LoVo (cell line): ENCODE data around the gene KDM6A.
"Not testable (repeated sequence)": the region's sequence is repeated elsewhere in the genome, so short reads cannot be mapped to it uniquely, and the experiment has no call there.

ENCODE experiments used
- DNase-seq: peaks from one replicate; pipeline ENCODE4 v3.0.0-alpha.2; 2016; ENCODE audit warnings: low spot score

KDM6A gene

DNA sequence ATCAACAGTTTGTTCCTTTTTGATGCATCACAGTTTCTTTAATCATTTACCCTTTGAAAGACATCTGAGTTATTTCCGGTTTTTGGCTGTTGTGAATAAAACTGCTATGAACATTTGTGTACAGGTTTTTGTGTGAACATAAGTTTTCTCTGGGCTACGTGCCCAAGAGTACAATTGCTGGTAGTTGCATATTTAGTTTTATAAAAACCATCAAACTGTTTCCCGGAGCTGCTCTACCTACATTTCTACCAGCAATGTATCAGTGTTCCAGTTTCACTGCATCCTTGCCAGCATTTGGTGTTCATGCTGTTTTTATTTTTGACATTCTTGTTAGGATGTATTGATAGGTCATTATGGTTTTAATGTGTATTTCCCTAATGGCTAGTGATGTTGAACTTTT, 17.3 kb downstream of the KDM6A start:
- DNase-seq = no peak

DNA sequence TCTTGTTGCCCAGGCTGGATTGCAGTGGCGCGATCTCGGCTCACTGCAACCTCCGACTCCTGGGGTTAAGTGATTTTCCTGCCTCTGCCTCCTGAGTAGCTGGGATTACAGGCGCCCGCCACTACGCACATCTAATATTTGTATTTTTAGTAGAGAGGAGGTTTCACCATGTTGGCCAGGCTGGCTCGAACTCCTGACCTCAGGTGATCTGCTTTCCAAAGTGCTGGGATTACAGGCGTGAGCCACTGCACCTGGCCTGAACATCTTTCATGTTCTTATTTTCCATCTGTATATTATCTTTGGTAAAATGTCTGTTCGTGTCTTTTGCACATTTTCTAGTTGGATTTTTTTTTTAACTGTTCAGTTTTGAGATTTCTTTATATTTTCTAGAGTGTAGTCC, 17.7 kb downstream of the KDM6A start:
- not testable (repeated sequence) for DNase-seq

DNA sequence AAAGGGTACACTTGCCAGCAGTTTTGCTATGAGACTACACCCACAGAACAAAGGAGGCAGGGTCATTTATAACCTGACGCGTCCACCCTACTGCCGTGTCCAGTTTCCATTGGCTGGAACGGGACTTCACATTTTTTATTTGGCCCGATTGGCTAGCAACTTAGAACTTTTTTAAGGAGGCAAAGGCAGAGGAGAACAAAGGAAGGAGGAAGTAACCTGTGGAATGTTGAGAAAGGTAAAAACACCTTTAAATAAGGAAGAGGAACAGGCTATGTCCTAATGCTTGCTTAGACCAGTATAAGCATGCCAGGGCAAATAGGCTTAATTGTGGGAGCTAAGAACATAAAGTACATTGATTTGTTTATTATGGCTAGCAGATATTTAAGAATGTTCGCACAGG, 18.7 kb downstream of the KDM6A start:
- DNase-seq = no peak

DNA sequence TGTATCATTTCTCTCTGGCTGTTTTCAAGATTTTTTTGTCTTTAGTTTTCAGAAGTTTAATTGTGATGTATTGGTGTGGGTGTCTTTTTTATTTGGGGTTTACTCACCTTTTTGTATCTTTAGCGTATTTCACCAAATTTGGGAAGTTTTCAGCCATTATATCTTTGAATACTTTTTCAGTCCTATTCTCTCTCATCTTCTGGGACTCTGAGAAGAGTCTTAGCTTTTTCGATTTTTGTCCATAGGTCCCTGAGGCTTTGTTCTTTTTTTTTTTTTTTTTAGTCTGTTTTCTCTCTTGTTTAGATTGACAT, 23.8 kb downstream of the KDM6A start:
- DNase-seq = no peak

DNA sequence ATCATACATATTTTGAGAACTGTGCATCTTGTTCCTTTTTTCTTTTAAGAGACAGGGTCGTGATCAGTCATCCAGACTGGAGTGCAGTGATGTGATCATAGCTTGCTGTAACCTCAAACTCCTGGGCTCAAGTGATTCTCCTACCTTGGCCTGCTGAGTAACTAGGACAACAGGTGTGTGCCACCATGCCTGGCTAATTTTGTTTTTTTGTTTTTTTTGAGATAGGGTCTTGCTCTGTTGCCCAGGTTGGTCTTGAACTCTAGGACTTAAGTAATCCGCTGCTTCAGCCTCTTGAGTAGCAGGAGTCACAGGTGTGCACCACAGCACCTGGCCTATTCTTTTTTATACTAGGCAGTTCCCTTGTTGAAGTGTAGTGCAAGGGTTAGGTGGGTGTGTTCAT, 24.6 kb downstream of the KDM6A start:
- DNase-seq = no peak

DNA sequence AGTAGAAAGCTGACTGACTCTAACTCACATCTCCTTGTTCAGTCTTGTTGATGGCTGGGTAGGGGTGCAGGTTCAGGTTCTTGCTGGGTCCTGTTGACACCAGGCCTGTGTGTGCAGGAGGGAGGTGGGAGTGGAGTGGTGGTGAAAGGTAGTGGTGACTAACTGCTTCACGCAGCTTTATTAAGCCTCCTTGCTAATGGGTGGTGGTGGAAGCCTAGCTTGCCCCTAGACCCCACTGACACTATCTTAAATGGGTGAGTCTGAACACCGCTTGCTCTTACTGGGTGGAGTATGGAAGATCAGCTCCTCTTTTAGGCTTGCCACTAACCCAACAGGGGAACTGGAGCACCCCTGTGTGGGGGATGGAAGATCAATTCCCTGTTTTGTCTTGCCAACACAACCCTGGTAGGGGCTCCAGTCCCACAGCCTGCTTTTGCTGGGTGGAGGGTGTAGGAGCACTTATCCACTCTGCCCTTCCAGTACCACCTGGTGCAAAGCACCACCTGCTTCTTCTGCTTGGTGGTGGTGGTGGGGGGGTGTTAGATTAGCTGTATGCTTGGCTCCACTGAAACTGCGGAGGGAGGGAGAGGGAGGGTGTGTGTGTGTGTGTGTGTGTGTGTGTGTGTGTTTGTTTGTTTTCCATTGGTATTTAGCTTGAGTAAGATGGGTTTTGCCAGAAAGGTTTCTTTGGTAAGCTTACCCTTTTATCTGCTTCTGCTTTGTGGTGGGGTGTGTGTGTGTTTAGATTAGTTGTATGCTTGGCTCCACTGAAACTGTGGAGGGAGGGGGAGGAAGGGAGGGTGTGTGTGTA, 25.6 kb downstream of the KDM6A start:
- DNase-seq = no peak

DNA sequence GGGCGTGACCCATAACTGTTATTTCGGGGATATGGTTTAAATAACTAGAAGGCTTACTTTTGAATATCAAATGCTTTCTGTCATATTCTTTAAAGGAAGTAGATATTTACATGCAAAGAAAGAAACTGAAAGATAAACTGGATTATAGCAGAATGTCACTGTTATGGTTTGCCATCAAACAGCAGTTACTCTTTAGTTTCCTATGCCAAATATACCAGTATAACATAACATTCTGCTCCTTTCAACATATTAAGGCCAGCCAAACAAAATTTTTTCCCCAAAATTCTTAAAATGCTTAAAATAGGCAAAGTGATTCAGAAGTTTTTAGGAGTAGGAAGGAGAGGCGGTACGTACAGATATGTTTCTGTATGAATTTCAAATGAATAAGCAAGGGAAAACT, 27.0 kb downstream of the KDM6A start:
- no peak for DNase-seq

DNA sequence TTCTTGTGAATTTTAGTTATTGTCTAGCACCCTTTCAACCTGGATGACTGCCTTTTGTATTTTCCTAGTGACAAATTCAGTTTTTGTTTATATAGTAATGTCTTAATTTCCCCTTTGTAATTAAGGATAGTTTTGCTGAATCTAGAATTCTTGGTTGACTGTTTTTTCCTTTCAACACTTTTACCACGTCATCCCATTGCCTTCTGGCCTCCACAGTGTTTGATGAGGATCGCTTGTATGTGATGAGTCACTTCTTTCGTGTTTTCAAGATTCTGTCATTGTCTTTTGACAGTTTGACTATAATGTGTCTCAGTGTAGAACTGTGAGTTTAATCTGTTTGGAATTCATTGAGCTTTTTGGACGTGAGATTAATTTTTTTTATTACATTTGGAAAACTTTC, 30.1 kb downstream of the KDM6A start:
- peak; percentile 12 for DNase-seq

DNA sequence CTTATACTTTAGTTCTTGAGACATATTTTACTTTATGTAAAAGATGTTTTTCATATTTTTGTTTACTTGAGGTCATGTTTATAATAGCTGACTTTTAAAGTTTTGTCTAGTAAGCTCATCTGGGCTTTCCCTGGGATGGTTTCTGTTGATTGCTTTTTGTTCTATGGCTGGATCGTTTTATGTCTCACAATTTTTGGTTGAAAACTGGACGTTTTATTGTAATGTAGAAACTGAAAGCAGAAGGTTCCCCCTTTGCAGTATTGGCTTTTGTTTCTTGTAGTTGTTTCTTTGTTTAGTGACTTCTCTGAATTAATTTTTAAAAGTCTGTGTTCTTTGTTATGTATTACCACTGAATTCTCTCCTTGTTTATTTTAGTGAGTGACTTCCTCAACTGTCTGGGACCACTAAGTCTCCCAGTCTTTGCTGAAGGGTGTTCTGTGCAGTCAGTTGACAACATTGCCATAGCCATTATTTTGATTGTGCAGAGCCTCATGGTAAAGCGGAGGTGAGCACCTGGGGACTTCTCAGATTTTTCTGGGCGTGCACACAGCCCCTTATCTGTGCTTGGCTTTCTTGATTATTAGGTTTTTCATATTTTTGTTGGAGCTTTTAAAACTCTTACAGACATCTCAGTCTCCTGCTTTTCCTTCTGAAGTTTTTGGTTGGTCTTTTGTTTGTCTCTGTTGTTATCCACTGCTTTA, 31.0 kb downstream of the KDM6A start:
- DNase-seq = no peak

DNA sequence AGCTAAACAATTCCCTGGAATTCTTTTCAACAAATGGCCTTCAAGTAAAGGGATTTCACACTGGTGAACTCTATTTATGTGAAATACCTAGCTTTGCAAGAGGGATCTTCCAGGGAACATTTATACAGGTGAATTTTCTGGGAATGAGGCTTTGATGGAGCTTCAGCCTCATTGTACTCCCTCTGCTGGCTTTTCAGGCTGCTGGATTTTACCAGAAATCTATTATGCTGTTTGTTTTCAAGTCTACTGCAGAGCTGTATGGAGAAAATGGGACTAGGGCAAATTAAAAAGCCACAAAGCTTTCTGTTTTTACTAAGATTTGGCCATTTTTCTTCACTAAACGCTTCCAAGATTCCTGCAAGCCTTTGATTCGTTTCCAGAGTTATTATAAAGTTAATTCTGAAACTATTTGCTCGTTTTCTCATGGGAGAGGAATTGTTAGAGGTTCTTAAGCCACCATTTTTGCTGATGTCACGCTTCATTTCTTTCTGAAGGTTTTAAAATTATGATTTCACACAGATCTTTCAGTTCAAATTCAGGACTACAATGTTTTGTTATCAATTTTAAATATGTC, 31.6 kb downstream of the KDM6A start:
- no peak for DNase-seq

DNA sequence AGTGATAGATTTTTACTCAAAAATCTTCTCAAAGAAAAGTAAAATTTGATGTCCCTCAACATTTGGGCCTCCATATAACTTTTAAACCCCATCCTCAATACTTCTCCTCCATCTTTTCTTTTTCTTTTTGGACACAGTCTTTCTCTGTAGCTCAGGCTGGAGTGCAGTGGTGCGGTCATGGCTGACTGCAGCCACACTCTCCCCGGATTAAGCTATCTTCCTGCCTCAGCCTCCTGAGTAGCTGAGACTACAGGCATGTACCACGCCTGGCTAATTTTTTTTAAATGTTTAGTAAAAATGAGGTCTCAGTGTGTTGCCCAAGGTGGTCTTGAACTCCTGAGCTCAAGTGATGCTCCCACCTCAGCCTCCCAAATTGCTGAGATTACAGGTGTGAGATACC, 33.1 kb downstream of the KDM6A start:
- DNase-seq = no peak

DNA sequence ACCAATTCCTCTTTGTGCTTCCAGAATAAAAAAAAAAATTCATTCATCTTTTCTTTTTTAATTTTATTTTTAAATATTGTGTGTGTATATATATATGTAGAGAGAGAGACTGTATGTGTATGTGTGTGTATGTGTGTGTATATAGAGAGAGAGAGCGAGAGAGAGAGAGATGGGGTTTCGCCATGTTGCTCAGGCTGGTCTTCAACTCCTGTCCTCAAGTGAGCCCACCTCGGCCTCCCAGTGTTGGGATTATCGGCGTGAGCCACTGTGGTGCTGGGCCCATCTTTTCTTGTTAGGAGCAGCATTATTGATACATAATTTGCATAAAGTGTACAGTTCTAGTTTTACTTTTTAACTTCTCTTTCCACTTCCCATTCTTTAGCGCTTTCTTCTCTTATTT, 33.6 kb downstream of the KDM6A start:
- no peak for DNase-seq

DNA sequence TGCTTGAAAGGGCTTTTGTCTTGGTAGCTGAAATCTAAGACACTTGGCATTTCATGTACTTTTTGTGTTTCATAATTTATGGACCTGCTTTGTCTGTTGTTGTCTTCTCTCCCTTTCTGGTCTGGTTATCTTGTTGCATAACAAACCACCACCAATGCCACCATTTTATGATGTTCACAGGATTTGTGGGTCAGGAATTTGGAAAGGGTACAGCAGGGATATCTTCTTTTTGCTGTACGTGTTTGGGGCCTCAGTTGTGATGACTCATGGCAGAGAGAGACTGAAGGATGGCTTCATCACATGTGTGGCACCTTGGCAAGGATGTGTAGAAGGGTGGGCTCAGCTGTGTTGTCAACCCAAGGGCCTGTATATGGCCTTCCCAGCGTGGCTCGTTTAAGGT, 35.2 kb downstream of the KDM6A start:
- no peak for DNase-seq

DNA sequence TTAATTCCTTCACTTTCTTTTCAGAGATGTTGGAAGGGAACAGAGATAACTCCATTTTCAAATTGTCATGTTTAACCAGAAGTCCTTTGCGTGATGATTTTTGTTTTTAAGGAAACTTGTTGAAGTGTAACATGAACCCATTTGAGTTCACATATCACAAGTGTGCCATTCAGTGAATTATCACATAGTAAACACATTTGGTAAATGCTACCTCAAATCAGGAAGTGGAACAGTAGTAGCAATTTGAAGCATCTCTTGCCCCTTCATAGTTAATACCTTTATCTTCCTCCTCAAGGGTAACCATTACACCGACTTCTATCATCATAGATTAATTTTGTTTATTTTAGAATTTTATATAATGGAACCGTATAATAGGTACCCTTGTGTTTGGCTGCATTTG, 35.8 kb downstream of the KDM6A start:
- no peak for DNase-seq

DNA sequence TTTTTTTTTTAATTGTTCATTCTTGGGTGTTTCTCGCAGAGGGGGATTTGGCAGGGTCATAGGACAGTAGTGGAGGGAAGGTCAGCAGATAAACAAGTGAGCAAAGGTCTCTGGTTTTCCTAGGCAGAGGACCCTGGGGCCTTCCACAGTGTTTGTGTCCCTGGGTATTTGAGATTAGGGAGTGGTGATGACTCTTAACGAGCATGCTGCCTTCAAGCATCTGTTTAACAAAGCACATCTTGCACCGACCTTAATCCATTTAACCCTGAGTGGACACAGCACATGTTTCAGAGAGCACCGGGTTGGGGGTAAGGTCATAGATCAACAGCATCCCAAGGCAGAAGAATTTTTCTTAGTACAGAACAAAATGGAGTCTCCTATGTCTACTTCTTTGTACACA, 37.5 kb downstream of the KDM6A start:
- not testable (repeated sequence) for DNase-seq

DNA sequence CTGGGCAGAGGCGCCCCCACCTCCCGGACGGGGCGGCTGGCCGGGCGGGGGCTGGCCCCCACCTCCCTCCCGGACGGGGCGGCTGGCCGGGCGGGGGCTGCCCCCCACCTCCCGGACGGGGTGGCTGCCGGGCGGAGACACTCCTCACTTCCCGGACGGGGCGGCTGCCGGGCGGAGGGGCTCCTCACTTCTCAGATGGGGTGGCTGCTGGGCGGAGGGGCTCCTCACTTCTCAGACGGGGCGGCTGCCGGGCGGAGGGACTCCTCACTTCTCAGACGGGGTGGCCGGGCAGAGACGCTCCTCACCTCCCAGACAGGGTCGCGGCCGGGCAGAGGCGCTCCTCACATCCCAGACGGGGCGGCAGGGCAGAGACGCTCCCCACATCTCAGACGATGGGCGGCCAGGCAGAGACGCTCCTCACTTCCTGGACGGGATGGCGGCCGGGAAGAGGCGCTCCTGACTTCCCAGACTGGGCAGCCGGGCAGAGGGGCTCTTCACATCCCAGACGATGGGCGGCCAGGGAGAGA, 38.1 kb downstream of the KDM6A start:
- DNase-seq = not testable (repeated sequence)

DNA sequence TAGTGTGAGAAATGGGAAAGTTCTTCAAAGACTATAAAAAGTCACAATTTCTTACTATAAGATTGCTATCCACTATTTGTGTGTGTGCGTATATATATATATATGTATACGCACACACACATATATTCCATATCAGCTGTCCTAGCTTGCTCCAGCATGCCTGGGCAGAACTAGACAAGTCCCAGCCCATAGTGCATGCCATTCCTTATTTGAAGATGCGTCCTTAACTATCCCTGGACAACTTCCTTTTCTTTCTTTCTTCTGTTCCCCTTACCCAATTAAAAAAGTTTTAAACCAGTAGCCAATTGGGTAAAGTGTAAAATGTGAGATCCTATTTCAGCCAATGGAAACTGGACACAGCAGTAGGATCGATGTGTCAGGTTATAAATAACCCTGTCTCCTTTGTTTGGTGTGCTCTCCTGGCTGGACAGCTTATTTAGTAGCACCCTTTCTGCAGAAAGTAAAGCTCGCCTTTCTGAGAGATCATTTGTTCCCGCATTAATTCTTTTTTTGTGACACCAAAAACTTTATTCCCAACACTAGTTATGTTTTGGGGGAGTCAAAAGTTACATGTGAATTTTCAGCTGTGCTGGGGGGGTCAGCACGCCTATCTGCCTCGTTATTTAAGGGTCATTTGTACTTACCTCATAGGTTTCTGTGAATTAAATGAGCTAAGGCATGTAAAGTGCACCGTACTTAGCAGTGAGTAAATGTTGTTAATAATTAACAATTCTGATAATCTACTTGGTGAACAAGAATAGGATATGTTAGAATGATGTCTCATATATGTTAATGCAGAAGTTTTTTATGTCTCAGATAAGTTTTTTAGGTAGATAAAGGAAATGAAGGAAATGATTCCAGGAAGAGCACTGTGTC, 40.9 kb downstream of the KDM6A start:
- DNase-seq = peak; percentile 6

DNA sequence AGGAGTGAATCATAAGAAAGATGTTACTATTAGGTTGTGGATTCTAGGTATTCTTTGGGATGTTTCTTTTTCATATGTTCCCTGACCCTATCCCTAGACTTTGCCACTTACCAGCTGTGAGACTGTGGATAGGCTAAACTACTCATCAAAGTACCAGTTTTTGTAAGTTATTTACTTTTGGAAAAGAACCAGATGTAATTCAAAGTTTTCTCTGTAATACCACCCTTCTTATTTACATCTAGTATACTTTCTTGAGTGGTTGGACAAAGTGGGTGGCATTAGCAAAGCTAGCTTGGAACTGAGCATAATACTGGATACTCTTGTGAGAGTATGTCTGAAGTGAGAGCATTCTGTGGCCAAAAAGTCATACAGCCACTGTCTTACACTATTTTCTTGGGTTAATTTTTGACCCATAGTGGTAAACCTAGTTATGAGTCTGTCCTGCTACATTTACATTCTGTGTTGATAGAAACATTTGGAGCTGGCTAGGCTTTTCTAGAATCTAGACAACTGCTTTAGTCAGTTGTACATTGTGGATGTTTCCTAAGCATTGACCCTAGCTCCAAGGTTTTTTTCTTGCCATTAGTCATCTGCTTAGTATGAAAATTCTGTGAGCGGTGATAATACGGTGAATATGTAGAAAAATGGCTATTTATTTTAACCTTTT, 41.7 kb downstream of the KDM6A start:
- DNase-seq = no peak

DNA sequence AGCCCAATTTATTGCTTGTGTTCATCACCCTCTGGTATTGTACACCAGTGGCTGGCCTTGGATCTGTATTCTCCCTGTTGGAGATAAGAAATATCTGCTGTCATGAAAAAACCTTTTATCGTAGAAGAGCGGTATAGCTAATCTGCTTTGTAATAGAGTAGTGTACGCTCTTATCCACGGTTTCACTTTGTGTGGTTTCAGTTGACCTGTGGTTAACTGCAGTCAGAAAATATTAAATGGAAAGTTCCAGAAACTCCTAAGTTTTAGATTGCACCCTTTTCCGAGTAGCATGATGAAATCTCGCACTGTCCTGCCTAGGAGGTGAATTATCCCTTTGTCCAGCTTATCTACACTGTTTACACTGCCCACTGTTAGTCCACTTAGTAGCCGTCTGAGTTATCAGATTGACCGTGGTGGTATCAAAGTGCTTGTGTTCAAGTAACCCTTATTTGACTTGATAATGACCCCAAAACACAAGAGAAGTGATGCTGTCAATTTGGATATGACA, 42.4 kb downstream of the KDM6A start:
- DNase-seq = no peak

DNA sequence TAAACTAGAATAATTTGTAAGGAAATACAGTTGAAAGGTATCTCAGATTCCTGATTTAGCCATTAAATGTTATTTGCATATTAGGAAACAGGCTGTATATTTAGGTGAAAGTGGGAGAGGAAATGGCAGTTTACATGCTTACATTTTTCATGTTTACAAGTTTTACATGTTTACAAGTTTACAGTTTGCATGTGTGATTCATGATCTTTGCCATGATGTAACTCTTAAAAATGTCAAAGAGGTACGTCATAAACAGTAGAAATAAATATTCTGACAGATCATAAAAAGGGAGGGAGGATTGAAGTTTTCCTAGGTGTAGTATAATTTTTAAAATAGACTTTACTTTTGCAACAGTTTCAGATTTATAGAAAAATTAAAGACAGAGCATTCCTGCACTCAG, 45.7 kb downstream of the KDM6A start:
- DNase-seq = no peak

DNA sequence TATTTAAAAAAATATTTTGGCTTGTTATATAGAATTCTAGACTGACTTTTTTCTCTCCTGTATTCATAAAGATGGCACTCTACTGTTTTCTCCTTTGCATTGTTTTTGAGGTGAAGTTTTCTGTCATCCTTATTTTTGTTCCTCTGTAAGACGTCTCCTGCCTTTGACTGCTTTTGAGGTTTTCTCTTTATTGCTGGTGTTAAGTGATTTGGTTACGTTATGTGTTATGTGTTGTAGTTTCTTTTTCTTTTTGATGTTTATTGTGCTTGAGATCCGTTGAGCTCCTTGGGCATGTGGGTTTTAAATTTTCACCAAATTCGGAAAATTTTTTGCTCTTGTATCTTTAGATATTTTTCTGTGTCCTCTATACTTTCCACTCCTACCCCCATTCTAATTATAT, 50.0 kb downstream of the KDM6A start:
- DNase-seq = no peak

DNA sequence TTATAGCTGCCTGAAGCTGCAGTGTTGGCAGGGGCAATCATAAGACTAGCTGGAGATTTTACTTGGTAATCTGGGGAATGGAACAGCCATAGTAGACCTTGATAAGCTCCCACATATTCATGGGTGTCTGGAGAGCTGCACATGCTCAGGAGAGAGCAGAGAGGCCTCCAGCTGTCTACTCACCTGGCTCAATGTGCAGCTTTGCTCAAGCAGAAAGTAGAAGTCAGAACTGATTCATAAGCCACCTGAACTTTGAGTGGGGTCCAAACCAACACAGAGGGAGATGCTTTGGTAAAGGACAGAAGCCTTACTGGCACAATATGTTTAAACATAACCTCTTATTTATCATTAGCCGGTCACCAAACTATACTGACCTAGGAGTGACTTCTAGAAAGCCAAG, 54.4 kb downstream of the KDM6A start:
- no peak for DNase-seq
